HUDEP-2 (cell line): Measurements from ENCODE around the gene RAET1L.
"Not testable (repeated sequence)": the region's sequence is repeated elsewhere in the genome, so short reads cannot be mapped to it uniquely, and the experiment has no call there.

Experiments used
- DNase-seq, 76 experiments: peaks; one replicate each; lab custom pipeline; 2025; ENCODE audit not compliant: unreplicated experiment in 76 of 76; lab: John Stamatoyannopoulos, UW

The RAET1L gene

GRCh38 chr6:149999636-150000035 is 25.7 kb downstream of the RAET1L start:
- DNase-seq = no peak

GRCh38 chr6:149995971-149996370 is 29.4 kb downstream of the RAET1L start:
- DNase-seq = no peak

GRCh38 chr6:149995235-149995750 is 30.0 kb downstream of the RAET1L start:
- DNase-seq = no peak

GRCh38 chr6:149991838-149992237 is 33.5 kb downstream of the RAET1L start:
- no peak for DNase-seq

- DNase-seq = not testable (repeated sequence)
Observed at GRCh38 chr6:149991472-149991795, 33.9 kb downstream of the RAET1L start.

GRCh38 chr6:149990661-149991471 is 34.5 kb downstream of the RAET1L start:
- DNase-seq = peak in 1 of 76 experiments; percentile 13

- no peak for DNase-seq
Observed at GRCh38 chr6:149990212-149990660, 35.1 kb downstream of the RAET1L start.

- no peak for DNase-seq
Observed at GRCh38 chr6:149988550-149989346, 36.6 kb downstream of the RAET1L start.

GRCh38 chr6:149987602-149988107 is 37.7 kb downstream of the RAET1L start:
- DNase-seq = no peak

GRCh38 chr6:149985481-149985937 is 39.8 kb downstream of the RAET1L start:
- DNase-seq = no peak

- no peak for DNase-seq
Observed at GRCh38 chr6:149984773-149985172, 40.6 kb downstream of the RAET1L start.

- DNase-seq = no peak
Observed at GRCh38 chr6:149983145-149983544, 42.2 kb downstream of the RAET1L start.

GRCh38 chr6:149979293-149979692 is 46.0 kb downstream of the RAET1L start:
- no peak for DNase-seq

- DNase-seq = no peak
Observed at GRCh38 chr6:149978610-149979009, 46.7 kb downstream of the RAET1L start.

- DNase-seq = no peak
Observed at GRCh38 chr6:149977221-149977620, 48.1 kb downstream of the RAET1L start.

- DNase-seq = no peak
Observed at GRCh38 chr6:149975400-149975799, 49.9 kb downstream of the RAET1L start.

- peak in 1 of 76 experiments; percentile 13 for DNase-seq
Observed at GRCh38 chr6:149974825-149975224, 50.5 kb downstream of the RAET1L start.

GRCh38 chr6:149974394-149974793 is 50.9 kb downstream of the RAET1L start:
- not testable (repeated sequence) for DNase-seq

- no peak for DNase-seq
Observed at GRCh38 chr6:149969635-149970034, 55.7 kb downstream of the RAET1L start.

GRCh38 chr6:149968909-149969308 is 56.4 kb downstream of the RAET1L start:
- DNase-seq = not testable (repeated sequence)
